ENCODE data around the gene MTRR. TPM values are rescaled to one million over a fixed set of nuclear protein-coding genes. Genes with fewer than 3 reads are reported as not detected.

The MTRR gene
- total and polyA plus RNA-seq, 5 donors from 2014 or later = 39.1 to 101 (median 55.8) TPM

GRCh38 chr5:7927466-7928375 is 58.8 kb downstream of the MTRR start:
- Histone ChIP-seq H3K27ac (ENCODE audit: insufficient read depth, low read length, poor library complexity, severe bottlenecking) (no peak overlapping the region), H3K36me3 (ENCODE audit: control insufficient read depth, insufficient read depth, low read length) (no peaks in the 10 kb centered on the region), H3K9me3 (ENCODE audit: control insufficient read depth in 2 of 2, low read length in 2 of 2) (no peaks in the 10 kb centered on the region), H3K4me3 (ENCODE audit: low read depth, low read length) (no peak overlapping the region), H3K4me1 (ENCODE audit: control insufficient read depth, insufficient read depth, low read length, poor library complexity, severe bottlenecking) (no peaks in the 10 kb centered on the region), H3K27me3 (ENCODE audit: control insufficient read depth, insufficient read depth, low read length) (no peaks in the 10 kb centered on the region)
- peak; percentile 2 to 42 (median 10) for DNase-seq
- Mint-ChIP-seq H3K27ac (peak overlapping the region in 1 of 3 donors; percentile 32), H3K4me1 (no peaks in the 10 kb centered on the region), H3K36me3 (no peaks in the 10 kb centered on the region), H3K4me3 (no peak overlapping the region), H3K27me3 (peaks cover 16% of the 10 kb centered on the region), H3K9me3 (no peaks in the 10 kb centered on the region)
- ATAC-seq (ENCODE audit: low read depth in 2 of 2) = no peak

GRCh38 chr5:7930011-7930410 is 61.1 kb downstream of the MTRR start:
- Mint-ChIP-seq H3K27ac (no peak overlapping the region), H3K9me3 (no peaks in the 10 kb centered on the region), H3K4me1 (no peaks in the 10 kb centered on the region), H3K36me3 (no peaks in the 10 kb centered on the region), H3K4me3 (no peak overlapping the region), H3K27me3 (peaks cover 14% of the 10 kb centered on the region)
- Histone ChIP-seq H3K27ac (ENCODE audit: insufficient read depth, low read length, poor library complexity, severe bottlenecking) (no peak overlapping the region), H3K9me3 (ENCODE audit: control insufficient read depth in 2 of 2, low read length in 2 of 2) (no peaks in the 10 kb centered on the region), H3K36me3 (ENCODE audit: control insufficient read depth, insufficient read depth, low read length) (no peaks in the 10 kb centered on the region), H3K4me3 (ENCODE audit: low read depth, low read length) (no peak overlapping the region), H3K27me3 (ENCODE audit: control insufficient read depth, insufficient read depth, low read length) (peaks cover 5% of the 10 kb centered on the region), H3K4me1 (ENCODE audit: control insufficient read depth, insufficient read depth, low read length, poor library complexity, severe bottlenecking) (no peaks in the 10 kb centered on the region)
- ATAC-seq (ENCODE audit: low read depth in 2 of 2) (no peak), DNase-seq (no peak)

GRCh38 chr5:7941692-7942091 is 72.7 kb downstream of the MTRR start:
- DNase-seq = no peak
- Mint-ChIP-seq H3K9me3 (peaks cover 0 to 3% (median 0%) of the 10 kb centered on the region in 7 donors), H3K27ac (no peak overlapping the region), H3K4me1 (no peaks in the 10 kb centered on the region), H3K27me3 (peaks cover 12% of the 10 kb centered on the region), H3K4me3 (no peak overlapping the region), H3K36me3 (no peaks in the 10 kb centered on the region)
- Histone ChIP-seq H3K9me3 (ENCODE audit: control insufficient read depth in 2 of 2, low read length in 2 of 2) (no peaks in the 10 kb centered on the region), H3K27ac (ENCODE audit: insufficient read depth, low read length, poor library complexity, severe bottlenecking) (no peak overlapping the region), H3K36me3 (ENCODE audit: control insufficient read depth, insufficient read depth, low read length) (no peaks in the 10 kb centered on the region), H3K27me3 (ENCODE audit: control insufficient read depth, insufficient read depth, low read length) (no peaks in the 10 kb centered on the region), H3K4me3 (ENCODE audit: low read depth, low read length) (no peak overlapping the region), H3K4me1 (ENCODE audit: control insufficient read depth, insufficient read depth, low read length, poor library complexity, severe bottlenecking) (no peaks in the 10 kb centered on the region)
- no peak for ATAC-seq (ENCODE audit: low read depth in 2 of 2)

- no peak overlapping the region for H3K4me3 ChIP-seq (ENCODE audit: low read depth, low read length)
- no peaks in the 10 kb centered on the region for H3K4me1 ChIP-seq (ENCODE audit: control insufficient read depth, insufficient read depth, low read length, poor library complexity, severe bottlenecking)
- H3K4me3 Mint-ChIP-seq = no peak overlapping the region
- H3K9me3 ChIP-seq (ENCODE audit: control insufficient read depth in 2 of 2, low read length in 2 of 2) = no peaks in the 10 kb centered on the region
- H3K27me3 ChIP-seq (ENCODE audit: control insufficient read depth, insufficient read depth, low read length) = no peaks in the 10 kb centered on the region
- H3K9me3 Mint-ChIP-seq = peaks cover 0 to 3% (median 0%) of the 10 kb centered on the region in 7 donors
- ATAC-seq (ENCODE audit: low read depth in 2 of 2) = no peak
- no peak for DNase-seq
- peaks cover 8% of the 10 kb centered on the region for H3K27me3 Mint-ChIP-seq
- no peaks in the 10 kb centered on the region for H3K36me3 ChIP-seq (ENCODE audit: control insufficient read depth, insufficient read depth, low read length)
- H3K4me1 Mint-ChIP-seq = no peaks in the 10 kb centered on the region
- no peak overlapping the region for H3K27ac ChIP-seq (ENCODE audit: insufficient read depth, low read length, poor library complexity, severe bottlenecking)
- H3K27ac Mint-ChIP-seq = no peak overlapping the region
- H3K36me3 Mint-ChIP-seq = no peaks in the 10 kb centered on the region
Measured at GRCh38 chr5:7947301-7947700, 78.4 kb downstream of the MTRR start.

Other genes with a start within 250 kb of the MTRR start
- not detected for gene CFAP90, start 18.0 kb upstream of the MTRR start, total RNA-seq
- not detected for gene CFAP90, start 18.0 kb upstream of the MTRR start, polyA plus RNA-seq
- 7.0 TPM for gene FASTKD3, start 117 bp upstream of the MTRR start, total RNA-seq
- 10 to 100 TPM; 11.5 to 16.8 (median 15.6) TPM for gene FASTKD3, start 117 bp upstream of the MTRR start, polyA plus RNA-seq

Data from CD4-positive, CD25-positive, alpha-beta regulatory T cell (primary cell).